OCI-LY7 (cell line): Measurements from ENCODE around the gene ITSN1.

ENCODE experiments used
- CTCF ChIP-seq: fragments of 200-600 bp; sonication (generic); conservative IDR thresholded peaks from 2 replicates; pipeline ENCODE4 v1.5.1; 2014; ENCODE audit warnings: mild to moderate bottlenecking, antibody characterized with exemption, low read length, moderate library complexity, mixed read lengths
- EZH2phosphoT487 ChIP-seq: fragments of 200-600 bp; sonication (generic); IDR thresholded peaks from 2 replicates; pipeline ENCODE4 v1.6.1; 2018; ENCODE audit warnings: low read depth, borderline replicate concordance, mild to moderate bottlenecking, mixed run types, antibody characterized with exemption, low read length, moderate library complexity, mixed read lengths

DNA sequence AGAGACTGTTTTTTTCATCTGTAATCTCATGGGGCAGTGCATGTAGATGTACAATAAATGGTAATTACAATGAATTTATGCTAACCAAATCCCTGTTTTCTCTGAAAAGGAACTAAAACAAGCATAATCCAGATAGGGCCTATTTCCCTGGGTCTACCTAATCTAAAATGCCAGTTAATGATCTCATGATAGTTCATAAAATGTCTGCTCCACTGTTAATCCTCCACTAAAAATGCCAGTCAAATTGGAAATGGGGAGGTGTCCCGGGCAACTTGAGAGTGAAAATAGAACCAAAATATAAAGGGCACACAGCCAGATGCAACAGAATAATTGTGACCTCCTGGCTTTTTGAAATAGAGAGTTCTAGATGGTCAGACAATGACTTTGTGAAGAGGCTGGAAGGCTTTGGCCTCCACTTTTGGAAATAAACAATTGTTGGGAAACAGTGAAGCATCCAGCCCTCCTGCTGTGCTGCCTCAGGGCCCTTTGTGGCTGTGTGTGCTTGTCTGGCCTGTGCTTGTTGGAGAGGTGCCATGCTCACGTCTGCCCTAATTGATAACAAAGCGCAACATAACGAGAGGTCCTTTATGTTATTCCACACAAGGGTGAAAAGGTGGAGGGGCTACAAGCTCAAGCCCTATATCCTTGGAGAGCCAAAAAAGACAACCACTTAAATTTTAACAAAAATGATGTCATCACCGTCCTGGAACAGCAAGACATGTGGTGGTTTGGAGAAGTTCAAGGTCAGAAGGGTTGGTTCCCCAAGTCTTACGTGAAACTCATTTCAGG is 175.6 kb downstream of the ITSN1 start:
- TF ChIP-seq CTCF (no peak), EZH2phosphoT487 (no peak)
